ENCODE results near the gene CHST15. TPM values are rescaled to one million over a fixed set of nuclear protein-coding genes. Genes with fewer than 3 reads are reported as not detected.

CHST15 gene
- total RNA-seq, 1 donor from 2014 or later: 11.1 TPM

DNA sequence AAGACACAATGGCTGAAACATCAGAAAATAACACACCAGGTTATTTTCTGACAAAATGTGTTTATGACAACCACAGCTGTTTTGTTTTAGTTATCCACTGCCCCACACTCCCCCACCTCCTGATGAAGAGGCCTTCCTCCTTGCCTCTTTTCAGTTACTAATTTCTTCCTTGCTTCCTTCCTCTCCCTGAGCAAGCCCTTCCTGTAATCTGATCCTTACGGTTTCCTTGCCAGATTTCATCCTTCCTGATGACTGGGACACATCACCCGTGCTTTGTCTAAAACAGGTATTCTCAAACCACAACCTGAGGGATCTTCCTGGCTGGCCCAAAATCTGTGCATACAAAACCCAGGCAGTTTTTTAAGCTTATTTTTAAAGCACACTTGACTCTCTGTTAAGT lies 39.4 kb downstream of the CHST15 start:
- FAIRE-seq: no peak
- peak; percentile 73 for DNase-seq (ENCODE audit: low read depth)
- Histone ChIP-seq H3K27me3 (ENCODE audit: control insufficient read depth, insufficient read depth, low read length) (no peaks in the 10 kb centered on the region), H3K4me3 (ENCODE audit: low read depth, low read length) (no peak overlapping the region), H3K36me3 (ENCODE audit: control insufficient read depth, insufficient read depth, low read length) (no peaks in the 10 kb centered on the region)
- TF ChIP-seq, protein P1, sequence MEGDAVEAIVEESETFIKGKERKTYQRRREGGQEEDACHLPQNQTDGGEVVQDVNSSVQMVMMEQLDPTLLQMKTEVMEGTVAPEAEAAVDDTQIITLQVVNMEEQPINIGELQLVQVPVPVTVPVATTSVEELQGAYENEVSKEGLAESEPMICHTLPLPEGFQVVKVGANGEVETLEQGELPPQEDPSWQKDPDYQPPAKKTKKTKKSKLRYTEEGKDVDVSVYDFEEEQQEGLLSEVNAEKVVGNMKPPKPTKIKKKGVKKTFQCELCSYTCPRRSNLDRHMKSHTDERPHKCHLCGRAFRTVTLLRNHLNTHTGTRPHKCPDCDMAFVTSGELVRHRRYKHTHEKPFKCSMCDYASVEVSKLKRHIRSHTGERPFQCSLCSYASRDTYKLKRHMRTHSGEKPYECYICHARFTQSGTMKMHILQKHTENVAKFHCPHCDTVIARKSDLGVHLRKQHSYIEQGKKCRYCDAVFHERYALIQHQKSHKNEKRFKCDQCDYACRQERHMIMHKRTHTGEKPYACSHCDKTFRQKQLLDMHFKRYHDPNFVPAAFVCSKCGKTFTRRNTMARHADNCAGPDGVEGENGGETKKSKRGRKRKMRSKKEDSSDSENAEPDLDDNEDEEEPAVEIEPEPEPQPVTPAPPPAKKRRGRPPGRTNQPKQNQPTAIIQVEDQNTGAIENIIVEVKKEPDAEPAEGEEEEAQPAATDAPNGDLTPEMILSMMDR (IDR thresholded peaks at IDR 0.05; ENCODE audit: insufficient read depth, low read length, severe bottlenecking): no peak

- FAIRE-seq (no peak), DNase-seq (ENCODE audit: low read depth) (no peak)
- Histone ChIP-seq H3K36me3 (ENCODE audit: control insufficient read depth, insufficient read depth, low read length) (no peaks in the 10 kb centered on the region), H3K4me3 (ENCODE audit: low read depth, low read length) (no peak overlapping the region), H3K27me3 (ENCODE audit: control insufficient read depth, insufficient read depth, low read length) (no peaks in the 10 kb centered on the region)
- TF ChIP-seq, protein P1 (IDR thresholded peaks at IDR 0.05; ENCODE audit: insufficient read depth, low read length, severe bottlenecking): no peak
Measured at GRCh38 chr10:124052561-124052960, 40.8 kb downstream of the CHST15 start.

DNA sequence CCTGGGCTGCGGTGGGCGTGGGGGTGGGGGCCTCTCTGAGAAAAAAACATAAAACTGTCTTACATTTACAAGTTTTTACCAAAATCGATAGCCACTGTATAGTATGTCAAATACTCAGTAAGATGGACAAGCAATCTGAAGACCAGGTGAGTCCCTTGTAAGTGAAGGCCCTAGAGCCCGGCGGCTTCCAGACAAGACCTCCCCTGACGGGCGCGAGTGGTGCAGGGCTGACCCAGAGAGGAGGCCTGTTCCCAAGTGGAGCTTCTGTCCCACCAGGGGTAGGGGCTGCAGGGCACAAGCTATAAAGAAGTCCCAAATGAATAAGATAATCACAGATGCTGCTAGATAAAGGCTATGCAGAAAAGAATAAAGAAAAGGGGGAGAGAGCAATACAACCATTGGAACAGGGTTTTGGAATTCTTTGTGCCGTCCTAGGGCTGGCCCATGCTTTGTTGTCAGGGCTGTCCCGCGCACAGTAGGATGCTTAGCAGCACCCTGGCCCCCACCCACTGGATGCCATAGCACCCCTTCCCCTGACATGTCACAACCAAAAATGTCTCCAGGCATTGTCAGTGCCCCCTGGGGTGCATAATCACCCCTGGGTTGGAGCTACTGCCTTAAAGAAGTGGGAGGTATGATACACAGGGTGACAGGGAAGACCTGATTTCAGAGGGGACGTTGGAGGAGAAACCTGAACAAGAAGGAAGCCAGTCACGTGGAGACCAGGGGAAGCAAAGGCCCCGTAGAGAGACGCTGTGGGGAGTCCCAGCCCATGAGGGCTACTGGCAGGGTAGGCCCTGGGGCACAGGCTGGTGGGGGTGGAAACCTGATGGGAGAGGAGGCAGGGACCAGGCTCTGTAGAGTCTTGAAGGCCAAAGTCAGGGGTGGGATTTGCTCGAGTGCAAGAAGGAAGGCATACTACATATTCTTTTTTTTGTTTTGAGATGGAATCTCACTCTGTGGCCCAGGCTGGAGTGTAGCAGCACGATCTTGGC lies 43.1 kb downstream of the CHST15 start:
- no peaks in the 10 kb centered on the region for H3K27me3 ChIP-seq (ENCODE audit: control insufficient read depth, insufficient read depth, low read length)
- no peak for FAIRE-seq
- no peak overlapping the region for H3K4me3 ChIP-seq (ENCODE audit: low read depth, low read length)
- no peak for DNase-seq (ENCODE audit: low read depth)
- TF ChIP-seq, protein P1 (IDR thresholded peaks at IDR 0.05; ENCODE audit: insufficient read depth, low read length, severe bottlenecking): no peak
- H3K36me3 ChIP-seq (ENCODE audit: control insufficient read depth, insufficient read depth, low read length): no peaks in the 10 kb centered on the region

- no peaks in the 10 kb centered on the region for H3K27me3 ChIP-seq (ENCODE audit: control insufficient read depth, insufficient read depth, low read length)
- DNase-seq (ENCODE audit: low read depth) (peak; percentile 88), FAIRE-seq (peak; percentile 86)
- peaks cover 1% of the 10 kb centered on the region for H3K36me3 ChIP-seq (ENCODE audit: control insufficient read depth, insufficient read depth, low read length)
- H3K4me3 ChIP-seq (ENCODE audit: low read depth, low read length): no peak overlapping the region
- TF ChIP-seq, protein P1 (IDR thresholded peaks at IDR 0.05; ENCODE audit: insufficient read depth, low read length, severe bottlenecking): no peak
Measured at GRCh38 chr10:124049484-124049883, 43.9 kb downstream of the CHST15 start.

GRCh38 chr10:124048371-124049290 lies 44.8 kb downstream of the CHST15 start:
- Histone ChIP-seq H3K4me3 (ENCODE audit: low read depth, low read length) (no peak overlapping the region), H3K27me3 (ENCODE audit: control insufficient read depth, insufficient read depth, low read length) (no peaks in the 10 kb centered on the region), H3K36me3 (ENCODE audit: control insufficient read depth, insufficient read depth, low read length) (peaks cover 4% of the 10 kb centered on the region)
- DNase-seq (ENCODE audit: low read depth) (no peak), FAIRE-seq (no peak)
- TF ChIP-seq, protein P1 (IDR thresholded peaks at IDR 0.05; ENCODE audit: insufficient read depth, low read length, severe bottlenecking): no peak
